WTC11 (cell line): Measurements from ENCODE around the gene CCNA1. TPM values are rescaled to one million over a fixed set of nuclear protein-coding genes. Genes with fewer than 3 reads are reported as not detected.

ENCODE experiments used
- ATAC-seq: fragments of 200-7000 bp; cut with Tn5 transposase; 2 replicates; pipeline ENCODE4 v1.10.0; 2021; ENCODE audit warnings: mild to moderate bottlenecking, moderate library complexity
- CTCF ChIA-PET: fragments of 300-600 bp; sonication (Branson Sonifier 250); formaldehyde crosslinking; loops from one replicate; lab custom pipeline; 2021; ENCODE audit warnings: antibody characterized with exemption; lab: Charles Lee
- POLR2A ChIA-PET: fragments of 350-600 bp; sonication (Branson Sonifier 250); formaldehyde crosslinking; loops from one replicate; lab custom pipeline; 2021; ENCODE audit warnings: antibody characterized with exemption; lab: Charles Lee
- DNase-seq: peaks from one replicate; pipeline ENCODE4 v3.0.0; 2021; ENCODE audit warnings: low spot score
- H3K27ac Mint-ChIP-seq: 2 replicates; pipeline ENCODE4 v1.8.0; 2021; ENCODE audit warnings: mixed read lengths
- H3K27me3 Mint-ChIP-seq: 2 replicates; pipeline ENCODE4 v1.8.0; 2021; ENCODE audit warnings: low read depth, mild to moderate bottlenecking, moderate library complexity, mixed read lengths
- H3K36me3 Mint-ChIP-seq: 2 replicates; pipeline ENCODE4 v1.8.0; 2021; ENCODE audit warnings: mixed read lengths
- H3K4me1 Mint-ChIP-seq: 2 replicates; pipeline ENCODE4 v1.8.0; 2022; ENCODE audit warnings: mixed read lengths
- H3K4me3 Mint-ChIP-seq: 2 replicates; pipeline ENCODE4 v1.8.0; 2021; ENCODE audit warnings: mild to moderate bottlenecking, moderate library complexity, mixed read lengths
- H3K9me3 Mint-ChIP-seq: 2 replicates; pipeline ENCODE4 v1.8.0; 2021; ENCODE audit warnings: mixed read lengths
- CBFB ChIP-seq: sonication (generic); formaldehyde crosslinking; IDR thresholded peaks from 2 replicates; pipeline ENCODE4 v1.8.1; 2022; ENCODE audit warnings: mild to moderate bottlenecking, low read depth, missing genetic modification reagents
- FOXK1 ChIP-seq: sonication (generic); formaldehyde crosslinking; IDR thresholded peaks from 2 replicates; pipeline ENCODE4 v1.8.0; 2022; ENCODE audit warnings: mild to moderate bottlenecking, moderate library complexity, missing genetic modification reagents
- FOXP1 ChIP-seq: sonication (generic); formaldehyde crosslinking; IDR thresholded peaks from 2 replicates; pipeline ENCODE4 v1.8.0; 2022; ENCODE audit warnings: missing genetic modification reagents, mild to moderate bottlenecking, moderate library complexity, borderline replicate concordance
- HMGA2 ChIP-seq: fragments of 250-450 bp; sonication (Bioruptor Pico); IDR thresholded peaks from 2 replicates; pipeline ENCODE4 v1.4.0; 2021; ENCODE audit warnings: mild to moderate bottlenecking, moderate library complexity
- JAZF1 ChIP-seq: fragments of 250-450 bp; sonication (Bioruptor Pico); IDR thresholded peaks from 2 replicates; pipeline ENCODE4 v1.9.0; 2021; ENCODE audit warnings: moderate library complexity, mild to moderate bottlenecking, inconsistent platforms
- KAT7 ChIP-seq: sonication (generic); formaldehyde crosslinking; IDR thresholded peaks from 2 replicates; pipeline ENCODE4 v1.8.1; 2023; ENCODE audit warnings: missing genetic modification reagents, mild to moderate bottlenecking, borderline replicate concordance
- NFE2L1 ChIP-seq: sonication (generic); formaldehyde crosslinking; IDR thresholded peaks from 2 replicates; pipeline ENCODE4 v1.8.1; 2023; ENCODE audit warnings: missing genetic modification reagents
- NR2C2 ChIP-seq: sonication (generic); formaldehyde crosslinking; IDR thresholded peaks from 2 replicates; pipeline ENCODE4 v1.8.0; 2022; ENCODE audit warnings: mild to moderate bottlenecking, missing genetic modification reagents
- OVOL2 ChIP-seq: fragments of 250-450 bp; sonication (Bioruptor Pico); IDR thresholded peaks from 2 replicates; pipeline ENCODE4 v1.9.0; 2021; ENCODE audit warnings: mild to moderate bottlenecking, borderline replicate concordance
- PRRX2 ChIP-seq: fragments of 250-450 bp; sonication (Bioruptor Pico); IDR thresholded peaks from 2 replicates; pipeline ENCODE4 v1.8.0; 2021; ENCODE audit warnings: mild to moderate bottlenecking
- SMAD4 ChIP-seq: sonication (generic); formaldehyde crosslinking; IDR thresholded peaks from 2 replicates; pipeline ENCODE4 v1.8.0; 2022; ENCODE audit warnings: mild to moderate bottlenecking, missing genetic modification reagents
- SP1 ChIP-seq: sonication (generic); formaldehyde crosslinking; conservative IDR thresholded peaks from 2 replicates; pipeline ENCODE4 v1.8.1; 2022; ENCODE audit warnings: missing genetic modification reagents
- TCF7 ChIP-seq: sonication (generic); formaldehyde crosslinking; IDR thresholded peaks from 2 replicates; pipeline ENCODE4 v1.8.0; 2022; ENCODE audit warnings: mild to moderate bottlenecking, low read depth, missing genetic modification reagents, moderate library complexity
- ZNF396 ChIP-seq: fragments of 250-450 bp; sonication (Bioruptor Pico); IDR thresholded peaks from 2 replicates; pipeline ENCODE4 v1.8.0; 2021; ENCODE audit warnings: mild to moderate bottlenecking, moderate library complexity, borderline replicate concordance
- ZNF423 ChIP-seq: fragments of 250-450 bp; sonication (Bioruptor Pico); IDR thresholded peaks from 2 replicates; pipeline ENCODE4 v2.1.2; 2022; ENCODE audit warnings: mild to moderate bottlenecking, moderate library complexity
- total RNA-seq: library from RNA; stranded (reverse); gene quantifications from 3 replicates; pipeline ENCODE4 v1.2.3, GENCODE V29; 2021
- TF ChIP-seq, protein P1 (sequence below): sonication (generic); formaldehyde crosslinking; IDR thresholded peaks from 2 replicates; pipeline ENCODE4 v1.8.1; 2022; ENCODE audit warnings: missing genetic modification reagents, borderline replicate concordance
- TF ChIP-seq, protein P2 (sequence below): fragments of 250-450 bp; sonication (Bioruptor Pico); conservative IDR thresholded peaks from 2 replicates; pipeline ENCODE4 v1.9.0; 2021; ENCODE audit warnings: mild to moderate bottlenecking
- TF ChIP-seq, protein P3 (sequence below): fragments of 200-600 bp; IDR thresholded peaks from 2 replicates; pipeline ENCODE4 v1.8.0; 2022; ENCODE audit warnings: antibody characterized with exemption
- TF ChIP-seq, protein P4 (sequence below): sonication (generic); formaldehyde crosslinking; IDR thresholded peaks from 2 replicates; pipeline ENCODE4 v1.8.0; 2022; ENCODE audit warnings: mild to moderate bottlenecking, missing genetic modification reagents
- TF ChIP-seq, protein P5 (sequence below): fragments of 250-450 bp; sonication (Bioruptor Pico); IDR thresholded peaks from 2 replicates; pipeline ENCODE4 v1.8.0; 2021; ENCODE audit warnings: mild to moderate bottlenecking

CCNA1 gene
- total RNA-seq, 1 experiment from 2014 or later = 3.8 TPM

DNA sequence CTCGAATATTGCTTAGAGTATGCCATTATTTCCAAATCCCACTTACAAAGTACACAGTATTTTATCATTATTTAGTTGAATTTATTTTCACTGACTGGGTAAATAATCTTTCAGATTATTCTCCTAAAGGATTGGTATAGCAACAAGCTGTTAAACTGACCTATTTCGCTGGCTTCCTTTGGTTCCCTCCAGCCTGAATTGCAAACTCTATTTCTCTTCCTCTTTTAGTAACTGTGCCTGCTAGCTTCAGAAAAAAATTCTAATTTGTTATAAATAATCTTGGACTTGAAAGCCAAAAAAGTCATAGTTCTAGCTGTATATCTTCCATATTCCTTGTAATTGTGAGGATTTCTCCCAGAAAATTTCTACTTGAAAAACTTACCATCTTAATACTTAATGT, 15.0 kb upstream of the CCNA1 start:
- TF ChIP-seq SMAD4 (CRISPR knock-in tag) (no peak), PRRX2 (CRISPR knock-in tag) (no peak), FOXK1 (CRISPR knock-in tag) (no peak), NFE2L1 (CRISPR knock-in tag) (no peak), NR2C2 (no peak), JAZF1 (CRISPR knock-in tag) (no peak), KAT7 (CRISPR knock-in tag) (no peak), ZNF423 (CRISPR knock-in tag) (no peak), FOXP1 (CRISPR knock-in tag) (no peak), OVOL2 (CRISPR knock-in tag) (no peak), ZNF396 (CRISPR knock-in tag) (no peak)
- TF ChIP-seq, protein P1, sequence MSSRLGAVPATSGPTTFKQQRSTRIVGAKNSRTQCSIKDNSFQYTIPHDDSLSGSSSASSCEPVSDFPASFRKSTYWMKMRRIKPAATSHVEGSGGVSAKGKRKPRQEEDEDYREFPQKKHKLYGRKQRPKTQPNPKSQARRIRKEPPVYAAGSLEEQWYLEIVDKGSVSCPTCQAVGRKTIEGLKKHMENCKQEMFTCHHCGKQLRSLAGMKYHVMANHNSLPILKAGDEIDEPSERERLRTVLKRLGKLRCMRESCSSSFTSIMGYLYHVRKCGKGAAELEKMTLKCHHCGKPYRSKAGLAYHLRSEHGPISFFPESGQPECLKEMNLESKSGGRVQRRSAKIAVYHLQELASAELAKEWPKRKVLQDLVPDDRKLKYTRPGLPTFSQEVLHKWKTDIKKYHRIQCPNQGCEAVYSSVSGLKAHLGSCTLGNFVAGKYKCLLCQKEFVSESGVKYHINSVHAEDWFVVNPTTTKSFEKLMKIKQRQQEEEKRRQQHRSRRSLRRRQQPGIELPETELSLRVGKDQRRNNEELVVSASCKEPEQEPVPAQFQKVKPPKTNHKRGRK = no peak
- TF ChIP-seq, protein P2, sequence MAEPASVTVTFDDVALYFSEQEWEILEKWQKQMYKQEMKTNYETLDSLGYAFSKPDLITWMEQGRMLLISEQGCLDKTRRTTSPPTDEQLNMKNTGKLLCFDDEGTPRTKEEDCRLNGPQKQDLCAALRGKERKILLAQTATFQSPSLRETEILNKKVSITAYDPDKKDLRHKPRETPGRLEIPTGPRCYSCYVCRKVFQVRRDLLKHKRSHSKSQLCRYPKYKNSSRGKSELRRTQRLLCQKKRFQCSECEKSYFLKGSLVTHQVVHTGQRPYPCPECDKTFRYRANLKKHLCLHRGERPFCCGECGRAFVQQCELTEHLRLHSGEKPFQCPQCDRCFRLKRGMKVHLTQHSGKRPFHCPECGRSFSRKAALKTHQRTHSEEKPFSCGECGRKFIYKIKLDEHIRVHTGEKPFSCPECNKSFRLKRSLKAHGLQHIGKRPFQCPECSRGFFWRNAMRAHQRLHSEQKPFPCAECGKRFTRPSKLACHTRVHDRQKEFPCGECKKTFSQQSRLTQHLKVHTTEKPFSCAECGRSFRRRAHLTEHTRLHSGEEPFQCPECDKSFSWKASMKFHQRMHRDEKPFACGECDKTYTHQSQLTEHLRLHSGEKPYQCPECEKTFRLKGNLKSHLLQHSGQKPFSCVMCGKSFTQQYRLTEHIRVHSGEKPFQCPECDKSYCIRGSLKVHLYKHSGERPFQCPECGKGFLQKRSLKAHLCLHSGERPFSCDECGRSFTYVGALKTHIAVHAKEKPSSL = no peak
- TF ChIP-seq, protein P3, sequence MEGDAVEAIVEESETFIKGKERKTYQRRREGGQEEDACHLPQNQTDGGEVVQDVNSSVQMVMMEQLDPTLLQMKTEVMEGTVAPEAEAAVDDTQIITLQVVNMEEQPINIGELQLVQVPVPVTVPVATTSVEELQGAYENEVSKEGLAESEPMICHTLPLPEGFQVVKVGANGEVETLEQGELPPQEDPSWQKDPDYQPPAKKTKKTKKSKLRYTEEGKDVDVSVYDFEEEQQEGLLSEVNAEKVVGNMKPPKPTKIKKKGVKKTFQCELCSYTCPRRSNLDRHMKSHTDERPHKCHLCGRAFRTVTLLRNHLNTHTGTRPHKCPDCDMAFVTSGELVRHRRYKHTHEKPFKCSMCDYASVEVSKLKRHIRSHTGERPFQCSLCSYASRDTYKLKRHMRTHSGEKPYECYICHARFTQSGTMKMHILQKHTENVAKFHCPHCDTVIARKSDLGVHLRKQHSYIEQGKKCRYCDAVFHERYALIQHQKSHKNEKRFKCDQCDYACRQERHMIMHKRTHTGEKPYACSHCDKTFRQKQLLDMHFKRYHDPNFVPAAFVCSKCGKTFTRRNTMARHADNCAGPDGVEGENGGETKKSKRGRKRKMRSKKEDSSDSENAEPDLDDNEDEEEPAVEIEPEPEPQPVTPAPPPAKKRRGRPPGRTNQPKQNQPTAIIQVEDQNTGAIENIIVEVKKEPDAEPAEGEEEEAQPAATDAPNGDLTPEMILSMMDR = no peak
- TF ChIP-seq, protein P4, sequence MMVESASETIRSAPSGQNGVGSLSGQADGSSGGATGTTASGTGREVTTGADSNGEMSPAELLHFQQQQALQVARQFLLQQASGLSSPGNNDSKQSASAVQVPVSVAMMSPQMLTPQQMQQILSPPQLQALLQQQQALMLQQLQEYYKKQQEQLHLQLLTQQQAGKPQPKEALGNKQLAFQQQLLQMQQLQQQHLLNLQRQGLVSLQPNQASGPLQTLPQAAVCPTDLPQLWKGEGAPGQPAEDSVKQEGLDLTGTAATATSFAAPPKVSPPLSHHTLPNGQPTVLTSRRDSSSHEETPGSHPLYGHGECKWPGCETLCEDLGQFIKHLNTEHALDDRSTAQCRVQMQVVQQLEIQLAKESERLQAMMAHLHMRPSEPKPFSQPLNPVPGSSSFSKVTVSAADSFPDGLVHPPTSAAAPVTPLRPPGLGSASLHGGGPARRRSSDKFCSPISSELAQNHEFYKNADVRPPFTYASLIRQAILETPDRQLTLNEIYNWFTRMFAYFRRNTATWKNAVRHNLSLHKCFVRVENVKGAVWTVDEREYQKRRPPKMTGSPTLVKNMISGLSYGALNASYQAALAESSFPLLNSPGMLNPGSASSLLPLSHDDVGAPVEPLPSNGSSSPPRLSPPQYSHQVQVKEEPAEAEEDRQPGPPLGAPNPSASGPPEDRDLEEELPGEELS (CRISPR knock-in tag) = no peak
- TF ChIP-seq, all 79 proteins: peak for 0
- H3K4me3 Mint-ChIP-seq = no peak overlapping the region
- H3K9me3 Mint-ChIP-seq = peaks cover 33% of the 10 kb centered on the region
- peaks cover 14% of the 10 kb centered on the region for H3K36me3 Mint-ChIP-seq
- no peak overlapping the region for H3K27ac Mint-ChIP-seq
- POLR2A ChIA-PET = no interaction called here
- CTCF ChIA-PET = interaction anchor here (0.9 to 2.9 kb wide), 2 partner anchors 70 to 134 kb away, joined by 4 to 18 read pairs; no protein-coding TSS in a partner anchor
- ATAC-seq = no peak
- DNase-seq = no peak
- H3K27me3 Mint-ChIP-seq = no peaks in the 10 kb centered on the region
- peaks cover 9% of the 10 kb centered on the region for H3K4me1 Mint-ChIP-seq

DNA sequence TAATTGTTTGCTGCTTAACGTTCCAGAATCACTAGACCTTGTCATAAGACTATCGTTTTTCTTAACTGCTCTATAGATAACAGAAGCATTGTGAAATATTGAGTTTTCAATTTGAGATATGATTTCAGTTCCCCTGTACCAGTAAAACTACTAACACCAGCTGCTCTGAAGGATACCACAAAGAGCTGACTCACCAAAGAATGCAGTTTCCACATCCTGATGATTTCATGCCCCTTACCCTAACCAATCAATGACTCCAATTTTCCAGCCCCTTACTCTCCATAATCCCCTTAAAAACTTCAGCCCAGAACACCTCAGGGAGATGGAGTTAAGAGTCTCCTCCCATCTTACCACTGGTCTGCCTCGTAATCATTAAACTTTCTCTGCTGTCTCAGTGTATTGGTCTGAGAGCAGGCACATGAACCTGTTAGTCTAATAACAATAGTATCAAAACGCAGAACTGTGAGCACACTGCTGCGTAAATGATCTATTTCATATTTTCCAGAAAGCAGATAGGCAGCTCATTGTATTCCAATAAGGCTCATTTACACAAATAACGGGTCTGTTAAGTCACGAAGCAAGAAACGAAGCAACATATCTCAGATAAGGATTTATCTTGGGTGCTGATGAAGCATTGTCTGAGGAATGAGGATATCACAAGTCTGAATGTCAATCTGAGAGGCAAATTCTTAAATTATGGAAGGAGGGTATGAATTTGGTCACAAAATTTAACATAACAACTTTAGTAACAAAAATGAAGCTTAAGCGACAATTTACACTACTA, 14.1 kb upstream of the CCNA1 start:
- CTCF ChIA-PET = interaction anchor here (0.9 to 2.9 kb wide), 3 partner anchors 22 to 135 kb away, joined by 4 to 18 read pairs (median 5); no protein-coding TSS in a partner anchor
- H3K27me3 Mint-ChIP-seq = no peaks in the 10 kb centered on the region
- peaks cover 14% of the 10 kb centered on the region for H3K36me3 Mint-ChIP-seq
- no peak for DNase-seq
- no peak overlapping the region; the same call in 1 of the 2 replicates for H3K27ac Mint-ChIP-seq
- ATAC-seq = peak; percentile 43; the same call in 1 of the 2 replicates
- H3K9me3 Mint-ChIP-seq = peaks cover 27% of the 10 kb centered on the region
- POLR2A ChIA-PET = no interaction called here
- H3K4me1 Mint-ChIP-seq = peaks cover 9% of the 10 kb centered on the region
- no peak overlapping the region for H3K4me3 Mint-ChIP-seq
- TF ChIP-seq, protein P2 = no peak
- TF ChIP-seq FOXP1 (CRISPR knock-in tag) (no peak), NFE2L1 (CRISPR knock-in tag) (no peak), TCF7 (CRISPR knock-in tag) (no peak), CBFB (no peak), SP1 (CRISPR knock-in tag) (no peak), HMGA2 (CRISPR knock-in tag) (no peak)
- TF ChIP-seq, protein P3 = no peak
- TF ChIP-seq, protein P5, sequence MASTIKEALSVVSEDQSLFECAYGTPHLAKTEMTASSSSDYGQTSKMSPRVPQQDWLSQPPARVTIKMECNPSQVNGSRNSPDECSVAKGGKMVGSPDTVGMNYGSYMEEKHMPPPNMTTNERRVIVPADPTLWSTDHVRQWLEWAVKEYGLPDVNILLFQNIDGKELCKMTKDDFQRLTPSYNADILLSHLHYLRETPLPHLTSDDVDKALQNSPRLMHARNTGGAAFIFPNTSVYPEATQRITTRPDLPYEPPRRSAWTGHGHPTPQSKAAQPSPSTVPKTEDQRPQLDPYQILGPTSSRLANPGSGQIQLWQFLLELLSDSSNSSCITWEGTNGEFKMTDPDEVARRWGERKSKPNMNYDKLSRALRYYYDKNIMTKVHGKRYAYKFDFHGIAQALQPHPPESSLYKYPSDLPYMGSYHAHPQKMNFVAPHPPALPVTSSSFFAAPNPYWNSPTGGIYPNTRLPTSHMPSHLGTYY (CRISPR knock-in tag) = no peak
